Stimulated activated CD8-positive, alpha-beta memory T cell treated with anti-CD3 and anti-CD28 coated beads, Interleukin-2, amount 100 ng/mL, for 1 hour (primary cell): ENCODE data around the gene PPP4R3B.
"Not testable (repeated sequence)": the region's sequence is repeated elsewhere in the genome, so short reads cannot be mapped to it uniquely, and the experiment has no call there.

Experiments used
- DNase-seq, 2 donors: peaks; one replicate each; pipeline ENCODE4 v3.0.0-alpha.2; 2020; ENCODE audit warnings: low read depth in 2 of 2

The PPP4R3B gene

DNA sequence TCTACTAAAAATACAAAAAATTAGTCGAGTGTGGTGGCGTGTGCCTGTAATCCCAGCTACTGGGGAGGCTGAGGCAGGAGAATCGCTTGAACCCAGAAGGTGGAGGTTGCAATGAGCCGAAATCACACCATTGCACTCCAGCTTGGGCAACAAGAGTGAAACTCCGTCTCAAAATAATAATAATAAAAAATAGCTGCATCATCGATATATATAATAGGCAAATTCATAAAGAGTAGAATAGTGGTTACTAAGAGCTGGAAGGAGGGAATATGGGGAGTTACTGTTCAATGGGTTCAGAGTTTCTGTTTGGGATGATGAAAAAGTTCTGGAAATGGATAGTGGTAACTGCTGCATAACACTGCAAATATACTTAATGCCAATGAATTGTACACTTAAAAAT lies 20.6 kb downstream of the PPP4R3B start:
- DNase-seq = not testable (repeated sequence)

DNA sequence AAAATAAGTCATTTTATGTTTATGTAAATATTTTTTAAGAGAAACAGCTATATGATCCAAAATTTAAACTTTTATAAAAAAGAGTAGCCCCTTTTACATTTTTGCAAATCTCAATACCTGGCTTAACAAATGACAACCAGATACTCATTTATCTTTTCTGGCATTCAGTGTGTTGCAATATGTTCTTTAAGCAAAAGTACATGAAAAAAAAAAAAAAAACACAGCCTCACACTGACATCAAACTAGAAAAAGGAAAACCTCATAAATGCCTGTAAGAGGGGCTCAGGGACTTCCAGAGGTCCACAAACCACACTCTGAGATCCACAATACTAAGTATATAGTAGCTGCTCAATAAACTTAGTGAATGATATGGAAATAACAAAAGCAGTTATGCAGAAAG lies 21.9 kb downstream of the PPP4R3B start:
- no peak for DNase-seq

DNA sequence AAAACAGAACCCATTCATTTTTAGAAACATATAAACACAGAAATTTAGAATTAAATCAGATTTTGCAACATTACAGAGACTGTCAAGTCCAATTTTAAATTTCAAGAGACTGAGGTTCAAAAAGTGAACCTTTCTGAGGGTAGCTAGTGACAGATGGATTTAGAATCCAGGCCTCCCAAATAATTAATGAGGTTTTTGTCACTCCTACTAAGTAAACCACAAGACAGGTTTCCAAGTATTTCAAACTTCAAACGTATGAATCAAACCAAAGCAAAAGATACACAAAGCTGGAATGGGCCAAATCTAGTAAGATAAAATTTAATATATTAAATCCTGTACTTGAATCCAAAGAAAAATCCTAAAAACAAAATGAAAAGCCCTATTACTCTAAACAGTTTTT lies 25.3 kb downstream of the PPP4R3B start:
- DNase-seq = no peak

DNA sequence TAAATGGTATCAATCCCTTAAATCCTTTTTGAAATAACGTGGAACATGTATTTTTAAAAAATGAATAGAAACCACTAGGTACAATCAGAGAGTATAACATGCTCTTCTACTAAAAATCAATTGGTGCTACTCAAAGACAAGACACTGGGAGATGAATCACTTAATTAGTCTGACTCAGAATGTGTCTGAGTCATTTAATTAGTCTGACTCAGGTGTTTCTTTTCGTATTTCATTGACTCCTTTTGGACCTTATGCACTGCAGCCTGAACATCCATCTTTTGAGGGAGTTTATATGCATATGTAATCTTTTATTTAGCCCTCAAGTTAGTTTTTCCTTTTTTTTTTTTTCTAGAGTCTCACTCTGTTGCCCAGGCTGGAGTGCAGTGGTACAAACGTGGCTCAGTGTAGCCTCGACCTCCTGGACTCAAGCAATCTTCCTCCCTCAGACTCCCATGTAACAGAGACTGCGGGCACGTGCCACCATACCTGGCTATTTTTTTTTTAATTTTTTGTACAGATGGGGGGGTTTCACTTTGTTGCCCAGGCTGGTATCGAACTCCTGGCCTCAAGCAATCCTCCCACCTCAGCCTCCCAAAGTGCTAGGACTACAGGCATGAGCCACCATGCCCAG lies 26.5 kb downstream of the PPP4R3B start:
- no peak for DNase-seq

DNA sequence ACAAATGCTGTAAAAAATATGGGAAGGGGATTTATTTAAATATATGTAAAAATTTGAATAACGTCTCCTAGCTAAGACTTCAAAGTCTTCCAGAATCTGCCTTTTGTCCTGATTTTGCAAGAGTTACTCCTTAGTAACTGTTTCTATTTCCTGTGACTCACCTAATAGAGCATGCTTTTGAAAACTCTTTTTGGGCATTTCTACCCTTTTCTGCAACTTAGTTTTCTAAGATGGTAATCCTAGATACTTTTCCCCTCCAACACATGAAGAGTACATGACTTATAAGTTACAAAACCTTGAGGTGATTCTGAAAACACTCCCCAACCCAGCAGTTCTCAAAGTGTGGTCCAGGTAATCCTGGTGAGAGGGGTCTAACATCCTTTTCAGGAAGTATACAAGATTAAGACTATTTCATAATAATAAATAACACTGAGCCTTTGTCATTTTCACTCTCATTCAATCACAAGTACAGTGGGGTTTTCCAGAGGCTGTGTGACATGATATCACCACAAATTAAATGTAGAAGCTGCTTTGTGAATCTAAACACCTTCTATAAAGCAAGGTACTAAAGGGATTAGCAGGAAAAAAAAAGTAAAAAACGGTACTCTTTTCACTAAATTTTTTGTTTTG lies 31.9 kb downstream of the PPP4R3B start:
- no peak for DNase-seq

DNA sequence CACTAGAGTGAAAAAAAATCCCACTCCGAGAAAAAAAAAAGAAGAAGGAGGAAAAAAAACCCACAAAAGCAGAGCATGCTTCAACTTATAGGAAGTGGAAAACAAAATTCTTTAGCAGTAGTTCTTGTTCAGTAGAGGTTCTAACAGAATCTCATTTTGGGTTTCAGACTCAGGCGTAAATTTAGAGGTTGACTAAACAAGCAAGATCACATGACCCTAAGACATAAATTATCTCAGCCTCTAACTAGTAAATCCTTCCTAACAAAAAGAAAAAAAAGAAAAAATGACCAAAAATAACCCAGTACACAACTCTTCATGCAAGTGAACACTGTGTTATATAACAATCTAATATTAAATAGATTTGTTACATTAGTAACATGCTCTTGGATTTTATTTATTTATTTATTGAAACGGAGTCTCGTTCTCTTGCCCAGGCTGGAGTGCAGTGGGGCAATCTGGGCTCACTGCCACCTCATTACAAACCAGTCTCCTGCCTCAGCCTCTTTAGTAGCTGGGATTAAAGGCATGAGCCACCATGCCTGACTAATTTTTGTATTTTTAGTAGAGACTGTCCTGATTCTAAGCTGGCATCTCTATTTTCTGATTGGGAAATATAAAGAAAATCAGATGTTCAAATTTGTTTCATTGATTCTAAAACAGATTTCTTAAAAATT lies 35.4 kb downstream of the PPP4R3B start:
- no peak for DNase-seq

DNA sequence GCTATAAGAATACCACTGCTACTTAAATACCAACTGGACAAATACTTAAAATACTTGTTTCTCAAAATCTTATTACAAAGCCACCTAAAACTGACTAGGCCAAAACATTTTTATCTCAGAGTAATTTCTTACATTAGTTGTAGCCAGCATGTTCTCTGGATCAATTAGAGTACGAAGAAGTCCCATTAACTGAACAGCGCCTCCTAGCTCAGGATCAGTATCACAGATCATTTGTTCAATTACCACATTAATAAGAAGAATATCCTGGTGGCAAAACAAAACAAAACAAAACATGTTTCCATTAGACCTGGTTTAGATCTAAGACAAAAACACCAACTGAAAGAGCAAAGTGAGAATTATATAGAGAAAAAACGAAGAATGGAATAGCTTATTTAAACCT lies 36.0 kb downstream of the PPP4R3B start:
- DNase-seq = no peak

DNA sequence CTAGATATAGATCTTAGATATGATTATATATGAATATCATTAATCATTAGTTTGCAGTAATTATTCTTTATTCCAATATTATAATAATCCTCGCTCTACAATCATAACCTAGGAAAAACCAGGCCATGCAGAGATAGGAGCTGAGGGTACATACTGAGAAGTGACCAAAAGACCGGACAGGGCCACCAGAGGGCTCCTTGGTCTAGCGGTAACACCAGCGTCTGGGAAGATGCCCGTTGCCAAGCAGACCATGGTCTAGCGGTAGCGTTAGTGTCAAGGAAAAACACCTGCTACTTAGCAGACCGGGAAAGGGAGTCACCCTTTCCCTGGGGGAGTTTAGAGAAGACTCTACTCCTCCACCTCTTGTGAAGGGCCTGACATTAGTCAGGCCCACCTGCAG lies 48.4 kb downstream of the PPP4R3B start:
- DNase-seq = not testable (repeated sequence)

DNA sequence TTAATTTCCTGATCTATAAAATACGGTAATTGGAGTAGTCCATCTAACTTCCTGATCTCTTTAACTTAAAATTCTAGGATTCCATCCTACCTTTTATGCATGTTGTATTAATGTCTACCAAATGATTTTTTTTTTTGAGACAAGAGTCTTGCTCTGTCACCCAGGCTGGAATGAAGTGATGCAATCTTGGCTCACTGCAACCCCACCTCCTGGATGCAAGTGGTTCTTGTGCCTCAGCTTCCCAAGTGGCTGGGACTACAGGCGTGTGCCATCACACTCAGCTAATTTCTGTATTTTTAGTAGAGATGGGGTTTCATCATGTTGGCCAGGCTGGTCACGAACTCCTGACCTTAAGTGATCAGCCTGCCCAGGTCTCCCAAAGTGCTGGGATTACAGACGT lies 50.1 kb downstream of the PPP4R3B start:
- no peak for DNase-seq

DNA sequence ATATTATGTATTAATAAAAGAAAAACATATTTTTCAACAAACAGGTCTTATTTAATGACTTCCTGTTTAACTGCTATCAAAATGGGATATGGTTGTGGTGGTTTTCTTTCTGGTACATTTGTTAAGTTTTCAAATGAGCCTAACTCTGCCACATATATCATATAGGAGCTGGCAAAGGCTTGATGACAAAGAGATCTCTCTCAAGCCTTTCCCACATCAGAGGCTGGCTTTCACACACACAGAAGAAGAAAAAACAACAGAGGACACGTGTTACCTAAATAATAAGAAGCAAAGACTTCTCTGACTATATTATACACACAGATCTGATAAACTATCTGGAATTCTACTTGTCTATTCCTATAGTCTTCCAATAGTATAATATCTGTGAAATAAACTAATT lies 51.8 kb downstream of the PPP4R3B start:
- DNase-seq = no peak

DNA sequence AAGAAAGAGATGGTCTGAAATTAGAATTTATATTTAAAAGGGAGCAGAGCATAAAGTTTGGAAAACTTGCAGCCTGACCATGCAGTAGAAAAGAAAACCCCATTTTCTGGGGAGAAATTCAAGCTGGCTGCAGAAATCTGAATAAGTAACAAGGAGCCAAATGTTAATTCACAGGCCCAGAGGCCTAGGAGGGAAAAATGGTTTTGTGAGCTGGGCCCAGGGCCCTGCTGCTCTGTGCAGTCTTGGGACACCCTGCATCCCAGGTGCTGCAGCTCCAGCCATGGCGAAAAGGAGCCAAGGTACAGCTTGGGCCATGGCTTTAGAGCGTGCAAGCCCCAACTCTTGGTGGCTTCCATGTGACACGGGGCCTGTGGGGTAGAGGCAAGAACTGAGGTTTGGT lies 56.6 kb downstream of the PPP4R3B start:
- DNase-seq = no peak

DNA sequence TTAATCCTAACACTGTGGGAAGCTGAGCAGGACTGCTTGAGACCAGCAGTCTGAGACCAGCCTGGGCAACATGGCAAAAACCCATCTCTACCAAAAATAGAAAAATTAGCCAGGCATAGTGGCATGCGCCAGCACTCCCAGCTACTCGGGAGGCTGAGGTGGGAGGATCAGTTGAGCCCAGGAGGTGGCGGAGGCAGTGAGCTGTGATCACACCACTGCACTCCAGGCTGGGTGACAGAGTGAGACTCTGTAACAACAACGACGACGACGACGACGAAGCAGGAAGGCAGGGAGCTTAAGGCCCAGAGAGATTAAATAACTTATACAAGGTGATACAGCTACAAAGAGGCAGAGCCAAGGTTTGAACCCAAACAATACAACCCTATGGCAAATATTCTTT lies 60.6 kb downstream of the PPP4R3B start:
- DNase-seq = no peak

DNA sequence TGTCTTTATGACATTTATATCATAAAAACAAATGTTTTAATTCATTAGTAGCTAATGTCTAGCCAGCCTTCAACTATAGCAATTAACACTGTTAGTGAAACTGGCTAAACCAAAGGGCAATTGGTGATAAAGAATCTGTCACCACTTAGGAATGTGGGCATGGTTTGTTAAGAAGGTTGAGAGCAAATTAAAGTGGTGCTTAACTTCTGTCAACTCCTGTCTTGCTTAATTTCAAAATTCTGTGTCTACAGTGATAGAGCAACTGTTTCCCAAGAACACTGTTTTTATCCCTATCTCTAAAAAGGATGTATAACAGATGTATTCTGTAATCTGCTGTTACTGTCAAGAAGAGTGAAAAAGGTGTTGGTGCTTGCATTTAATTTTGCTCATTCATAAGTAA lies 61.4 kb downstream of the PPP4R3B start:
- no peak for DNase-seq

DNA sequence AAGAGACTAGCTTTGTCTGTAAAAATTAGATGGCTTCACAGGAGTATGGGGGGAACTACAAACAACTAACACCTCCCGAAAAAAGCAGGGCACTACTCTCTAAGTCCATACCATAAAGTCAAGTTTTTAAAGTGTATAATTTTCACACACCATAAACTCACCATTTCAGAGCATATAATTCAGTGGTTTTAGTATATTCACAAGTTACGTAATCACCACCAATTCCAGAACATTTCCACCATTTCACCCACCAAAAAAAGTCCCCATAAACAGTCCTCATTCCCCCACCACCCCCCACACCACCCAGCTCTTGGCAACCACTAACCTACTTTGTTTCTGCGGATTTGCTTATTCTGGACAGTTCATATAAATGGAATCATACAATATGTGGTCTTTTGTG lies 64.1 kb downstream of the PPP4R3B start:
- no peak for DNase-seq

DNA sequence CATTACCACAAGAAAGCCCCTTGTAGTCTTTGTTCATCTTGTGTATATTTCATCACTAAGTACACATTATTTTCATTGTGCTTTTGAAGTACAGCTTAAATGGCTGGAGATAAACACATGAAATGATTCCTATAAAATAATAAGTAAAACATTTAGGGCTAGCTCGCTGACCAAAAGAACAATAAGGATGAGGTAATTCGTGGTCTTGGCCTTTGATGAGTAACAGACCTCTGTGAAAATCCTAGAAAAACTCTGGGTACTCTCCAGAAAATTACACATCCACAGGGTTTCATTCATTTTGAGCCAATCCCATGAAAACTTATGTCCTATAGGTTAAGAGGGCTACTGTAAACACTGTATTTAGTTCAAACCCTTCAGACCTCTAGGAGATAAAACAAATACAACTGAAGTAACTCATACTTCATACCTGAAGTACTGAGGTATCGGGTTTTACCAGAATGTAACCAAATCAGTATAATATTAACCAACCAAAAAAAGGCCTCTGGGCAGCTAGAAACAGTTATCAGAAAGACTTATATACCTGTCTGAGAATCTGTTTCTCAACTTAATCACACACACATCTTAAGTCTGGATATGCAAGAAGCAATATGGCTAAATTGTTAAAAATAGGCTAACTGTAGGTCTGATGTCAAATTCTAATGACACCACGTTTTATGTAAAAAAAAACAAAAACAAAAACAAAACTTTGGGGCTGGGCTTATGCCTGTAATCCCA lies 66.9 kb downstream of the PPP4R3B start:
- no peak for DNase-seq

DNA sequence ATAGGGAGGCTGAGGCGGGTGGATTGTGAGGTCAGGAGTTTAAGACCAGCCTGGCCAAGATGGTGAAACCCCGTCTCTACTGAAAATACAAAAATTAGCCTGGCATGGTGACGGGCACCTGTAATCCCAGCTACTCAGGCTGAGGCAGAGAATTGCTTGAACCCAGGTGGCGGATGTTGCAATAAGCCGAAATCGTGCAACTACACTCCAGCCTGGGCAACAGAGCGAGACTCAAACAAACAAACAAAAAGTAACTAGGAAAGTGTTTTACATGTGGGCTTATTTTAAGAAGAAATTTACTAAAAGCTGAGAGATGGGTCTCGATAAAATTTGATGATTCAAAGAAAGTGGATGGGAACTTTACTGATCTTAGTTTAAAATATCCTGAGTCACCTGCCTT lies 69.7 kb downstream of the PPP4R3B start:
- DNase-seq = not testable (repeated sequence)

DNA sequence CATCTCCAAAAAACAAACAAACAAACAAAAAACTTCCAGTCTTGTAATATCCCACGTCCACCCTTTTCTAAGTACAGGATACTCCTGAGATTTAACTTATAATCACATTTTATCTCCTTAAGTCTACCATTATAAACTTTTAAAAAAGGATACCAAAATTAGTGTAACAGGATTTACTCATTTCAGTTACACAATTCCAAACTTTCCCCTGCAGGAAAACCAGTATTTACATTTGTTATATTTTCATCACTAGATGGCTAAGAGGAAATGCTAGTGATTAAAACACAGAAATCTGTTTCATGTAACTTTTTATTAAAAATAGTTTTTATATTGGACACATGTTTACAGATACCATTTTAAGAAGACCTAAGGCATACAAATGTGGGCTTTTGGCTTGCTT lies 70.4 kb downstream of the PPP4R3B start:
- DNase-seq = no peak

DNA sequence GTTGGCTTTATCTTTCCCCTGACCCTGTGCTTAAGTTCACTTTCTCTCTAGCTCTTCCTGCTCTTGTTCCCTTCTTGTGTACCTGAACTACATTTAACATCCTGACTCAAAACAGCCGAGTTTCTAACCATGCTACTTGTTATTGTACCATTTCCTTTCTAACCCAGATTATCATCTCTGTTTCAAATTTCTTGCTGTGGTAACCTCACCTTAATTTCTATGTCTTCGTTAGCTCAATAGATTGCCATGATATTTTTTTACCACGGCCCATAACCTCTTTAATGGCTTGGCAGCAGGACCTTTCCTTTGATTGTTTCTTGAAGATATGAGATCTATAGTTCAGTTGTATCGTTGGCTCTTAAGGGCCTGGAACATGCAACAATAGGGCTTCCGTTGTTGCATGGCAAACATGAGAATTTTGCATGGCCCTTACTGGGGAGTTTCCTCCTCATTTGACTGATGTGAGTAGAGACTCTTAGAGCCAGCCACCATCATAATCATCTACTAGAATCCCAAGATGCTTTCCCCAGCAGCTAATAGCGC lies 86.8 kb downstream of the PPP4R3B start:
- no peak for DNase-seq

DNA sequence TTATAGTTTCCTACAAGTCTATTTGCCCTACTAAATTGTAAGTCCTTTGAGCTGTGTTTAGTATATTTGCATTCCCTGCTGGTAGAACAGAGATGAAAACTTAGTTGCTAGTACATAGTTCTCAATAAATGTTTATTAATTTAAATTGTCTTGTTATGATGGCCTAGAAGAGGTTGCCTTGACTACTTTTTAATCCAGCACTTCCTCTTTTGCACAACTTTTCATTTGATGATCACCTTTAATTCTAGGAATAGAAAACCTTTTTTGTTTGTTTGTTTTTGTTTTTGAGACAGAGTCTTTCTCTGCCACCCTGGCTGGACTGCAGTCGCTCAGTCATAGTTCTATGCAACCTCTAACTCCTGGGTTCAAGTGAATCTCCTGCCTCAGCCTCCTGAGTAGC lies 91.2 kb downstream of the PPP4R3B start:
- DNase-seq = no peak

DNA sequence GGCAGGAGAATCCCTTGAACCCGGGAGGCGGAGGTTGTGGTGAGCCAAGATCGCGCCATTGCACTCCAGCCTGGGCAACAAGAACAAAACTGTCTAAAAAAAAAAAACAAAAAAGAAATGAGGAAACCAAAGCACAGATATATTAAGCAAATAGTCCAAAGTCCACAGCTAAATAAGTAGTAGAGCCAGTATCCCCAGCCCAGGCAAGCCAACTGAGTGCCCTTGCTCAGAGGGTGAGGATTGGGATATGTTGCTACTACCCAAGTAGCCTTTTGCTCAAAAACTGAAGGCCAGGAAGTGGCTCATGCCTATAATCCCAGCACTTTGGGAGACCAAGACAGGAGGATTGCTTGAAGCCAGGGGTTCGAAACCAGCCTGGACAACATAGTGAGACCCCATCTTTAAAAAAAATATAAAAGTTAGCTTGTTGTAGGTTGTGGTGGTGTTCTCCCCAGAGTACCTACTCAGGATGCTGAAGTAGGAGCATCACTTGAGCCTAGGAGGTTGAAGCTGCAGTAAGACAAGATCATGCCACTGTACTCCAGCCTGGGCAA lies 92.5 kb downstream of the PPP4R3B start:
- DNase-seq = no peak

DNA sequence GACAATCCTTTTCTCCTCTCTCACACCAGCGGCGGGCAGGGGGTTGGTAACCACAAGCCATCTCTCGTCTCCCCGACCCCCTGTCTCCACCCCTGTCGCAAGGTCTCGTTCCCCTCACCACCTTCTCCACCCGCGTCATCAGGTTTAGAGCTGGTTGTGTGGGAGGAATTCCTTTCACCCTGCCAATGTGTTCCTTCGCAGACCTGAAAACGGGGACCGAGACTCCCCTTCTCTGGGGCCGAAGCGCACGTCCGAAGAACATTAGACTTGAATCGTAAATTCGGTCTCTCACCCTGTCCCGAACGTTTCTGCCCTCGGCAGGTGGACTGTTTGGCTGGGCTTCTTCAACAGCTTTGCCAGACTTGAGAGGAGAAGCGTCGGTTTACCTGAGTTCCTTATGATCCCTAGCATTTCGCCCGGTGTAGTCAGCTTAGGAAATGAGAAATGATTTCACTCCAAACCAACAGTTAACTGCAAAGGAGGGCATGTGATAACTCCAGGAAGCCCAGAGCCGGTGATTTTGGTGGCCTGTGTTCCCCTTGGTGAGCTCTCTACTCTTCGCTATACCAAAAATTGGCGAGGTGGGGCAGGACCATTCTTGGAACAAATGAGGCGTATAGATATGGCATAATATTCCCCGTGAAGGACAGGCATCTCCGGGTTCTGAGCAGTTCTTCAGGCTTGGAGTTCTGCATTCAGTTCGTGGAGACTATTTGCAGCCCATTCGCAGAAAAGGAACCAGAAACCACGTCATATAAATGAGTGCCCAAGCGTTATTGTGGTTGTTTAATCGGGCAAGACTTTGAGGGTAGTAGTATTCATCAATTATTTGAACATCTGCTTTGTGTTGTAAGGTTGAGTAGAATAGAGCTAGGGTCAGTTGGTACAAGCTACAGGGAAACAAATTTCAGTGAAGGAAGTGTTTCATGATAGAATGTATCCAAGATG lies 97.2 kb downstream of the PPP4R3B start:
- DNase-seq = peak; percentile 2 to 6
